Heart right ventricle (tissue), 16 donors: ENCODE data around the gene PCDHGA1. TPM values are rescaled to one million over a fixed set of nuclear protein-coding genes. Genes with fewer than 3 reads are reported as not detected.

Experiments used
- ATAC-seq, 8 donors: fragments of 200-7000 bp; cut with Tn5 transposase; one replicate each; pipeline ENCODE4 v1.9.1; 2020; ENCODE audit warnings: mild to moderate bottlenecking in 8 of 8, moderate library complexity in 8 of 8, moderate number of reproducible peaks in 1 of 8
- DNase-seq, 2 donors: peaks; one replicate each; pipeline ENCODE4 v3.0.0-alpha.2; 2020
- H3K27ac ChIP-seq, 10 donors: fragments of 200-600 bp; sonication (generic) in 2 of 10; one replicate each; pipeline versions ENCODE4 v1.5.0 to v1.8.0; 2020 to 2022; ENCODE audit warnings: mild to moderate bottlenecking in 3 of 10
- H3K27me3 ChIP-seq, 7 donors: fragments of 200-600 bp; one replicate each; pipeline ENCODE4 v1.8.0; 2021 to 2022; ENCODE audit warnings: mild to moderate bottlenecking in 2 of 7
- H3K36me3 ChIP-seq, 9 donors: fragments of 200-600 bp; sonication (generic) in 1 of 9; one replicate each; pipeline versions ENCODE4 v1.5.0 to v1.8.0; 2020 to 2022; ENCODE audit warnings: mild to moderate bottlenecking in 2 of 9
- H3K4me1 ChIP-seq, 9 donors: fragments of 200-600 bp; sonication (generic) in 1 of 9; one replicate each; pipeline versions ENCODE4 v1.5.0 to v1.8.0; 2020 to 2022; ENCODE audit warnings: mild to moderate bottlenecking in 4 of 9
- H3K4me3 ChIP-seq, 10 donors: fragments of 200-600 bp; sonication (generic) in 2 of 10; one replicate each; pipeline versions ENCODE4 v1.5.0 to v1.8.0; 2020 to 2022; ENCODE audit warnings: mild to moderate bottlenecking in 7 of 10, moderate library complexity in 2 of 10
- H3K9me3 ChIP-seq, 11 donors: fragments of 200-600 bp in 10 of 11; sonication (generic) in 2 of 11; one replicate each; pipeline versions ENCODE4 v1.5.0 to v1.8.0; 2013 to 2022; ENCODE audit warnings: mild to moderate bottlenecking in 2 of 11, control low read depth in 1 of 11, moderate library complexity in 1 of 11
- CTCF ChIP-seq, 9 donors: fragments of 200-600 bp; sonication (generic) in 2 of 9; IDR thresholded peaks; one replicate each; pipeline versions ENCODE4 v1.5.0 to v1.8.0; 2021 to 2022; ENCODE audit warnings: antibody characterized with exemption in 9 of 9, mild to moderate bottlenecking in 5 of 9, moderate library complexity in 1 of 9
- WGBS, 2 donors: extraction: QIAGEN DNeasy Blood & Tissue Kit; methylation state at CpG; one replicate each; pipeline ENCODE4 v1.1.7; 2013; ENCODE audit warnings: inconsistent platforms in 1 of 2; 5-methylcytosine and 5-hydroxymethylcytosine counted together
- intact Hi-C, 10 donors: fragments of 100-400 bp; cut with DNase I; formaldehyde crosslinking; loops; one replicate each; pipeline versions ENCODE4 v1.11.1 to v1.14.2; 2022
- polyA plus RNA-seq, 2 donors: library from polyadenylated mRNA; stranded (reverse); fragments of 200-250 nt; gene quantifications; one replicate each; pipeline ENCODE4 v1.2.3, GENCODE V29; 2013
- total RNA-seq, 10 donors: library from RNA; stranded (reverse); fragmentation: NEBNext Ultra II Directional in 3 of 10; extraction: Animal tissue kit (Norgen Biotek cat#: 25700) in 3 of 10; gene quantifications; one replicate each; pipeline versions ENCODE4 v1.2.1 to v1.2.4, GENCODE V29; 2021 to 2023
- donor health status: Arrhythmogenic right ventricular cardiomyopathy.
- donor health status: ischemic (EF 13 %, LVEDD 7.1; RV severe dilation, severe dysfunction).
- donor health status: healthy with polysubstance abuse.
- donor health status: DM: no; HTN: yes; CAD: no.
- donor health status: DM: no; HTN: no; CAD: no.
- donor health status: ischemic (EF 25% LVEDD 6.9; RV normal size, moderate dysfunction).
- donor health status: ischemic (EF 25% LVEDD 5.7; RV mildly dilated, moderate dysfunction).
- donor health status: healthy.
- donor health status: DM: yes; HTN: yes; CAD: no.
- donor health status: Ischemic cardiomyopathy.
- donor health status: ischemic (EF 35%, LVEDD 5.7; RV mildly dilated, moderate dysfunction).
- donor health status: nonischemic (EF 11% LVEDD 7.7; RV severe dilation, severe dysfunction).
- donor health status: DM: yes; HTN: yes; CAD: no.
- donor health status: PGD.
- donor health status: ischemic (EF 29% LVEDD 5.4; RV normal size, mild dysfunction).
- donor health status: nonischemic (EF 23%, LVEDD 6.1; RV moderate dilation, normal function).

Gene PCDHGA1
- total and polyA plus RNA-seq, 12 donors = 0.57 to 5.0 (median 2.6) TPM

- peaks cover 0 to 81% (median 0%) of the 10 kb centered on the region in 7 donors for H3K27me3 ChIP-seq
- ATAC-seq = peak; percentile 80 to 94 (median 88)
- intact Hi-C loops = loop anchor here in 1 of 10 donors (2.0 kb wide), 1 partner anchor 27 kb away; the partner anchor contains the start of gene PCDHGA3
- peaks cover 0 to 36% (median 0%) of the 10 kb centered on the region in 9 donors for H3K36me3 ChIP-seq
- WGBS, 2 donors = 19 to 24% methylated on average over 32 of the region's 32 CpGs
- DNase-seq = no peak
- peak within 1 kb of the TSS in 4 of 10 donors; percentile 21 to 57 (median 44) for H3K27ac ChIP-seq
- peaks cover 0 to 39% (median 0%) of the 10 kb centered on the region in 9 donors for H3K4me1 ChIP-seq
- peak within 1 kb of the TSS in 7 of 10 donors; percentile 6 to 43 (median 37) for H3K4me3 ChIP-seq
- TF ChIP-seq CTCF (IDR thresholded peaks at IDR 0.05) = peak in 7 of 9 donors; percentile 31 to 62 (median 43)
- peaks cover 0 to 100% (median 55%) of the 10 kb centered on the region in 11 donors for H3K9me3 ChIP-seq
Measured at GRCh38 chr5:141369994-141370848, 39.9 kb downstream of the PCDHGA1 start, which contains the start of gene PCDHGB3. PCDHGB3 (plus strand) TSS chr5:141370242; CDS start chr5:141370395, 153 bp downstream.

GRCh38 chr5:141371572-141372475, 41.5 kb downstream of the PCDHGA1 start:
- no peak for TF ChIP-seq CTCF (IDR thresholded peaks at IDR 0.05)
- H3K9me3 ChIP-seq = peaks cover 0 to 99% (median 63%) of the 10 kb centered on the region in 11 donors
- ATAC-seq (peak in 4 of 8 donors; percentile 11 to 67 (median 42)), DNase-seq (no peak)
- WGBS, 2 donors = 32 to 35% methylated on average over 69 of the region's 69 CpGs
- peaks cover 0 to 65% (median 0%) of the 10 kb centered on the region in 7 donors for H3K27me3 ChIP-seq
- H3K27ac ChIP-seq = no peak overlapping the region
- intact Hi-C loops = no loop called here
- no peak overlapping the region for H3K4me3 ChIP-seq
- H3K36me3 ChIP-seq = peaks cover 0 to 28% (median 0%) of the 10 kb centered on the region in 9 donors
- H3K4me1 ChIP-seq = peaks cover 0 to 39% (median 0%) of the 10 kb centered on the region in 9 donors

- Histone ChIP-seq H3K9me3 (peaks cover 0 to 99% (median 64%) of the 10 kb centered on the region in 11 donors), H3K27me3 (peaks cover 0 to 58% (median 0%) of the 10 kb centered on the region in 7 donors), H3K4me3 (peak within 1 kb of the TSS in 8 of 10 donors; percentile 13 to 36 (median 23)), H3K27ac (peak within 1 kb of the TSS in 1 of 10 donors; percentile 8), H3K4me1 (peaks cover 0 to 39% (median 0%) of the 10 kb centered on the region in 9 donors), H3K36me3 (peaks cover 0 to 43% (median 0%) of the 10 kb centered on the region in 9 donors)
- peak in 8 of 9 donors; percentile 20 to 53 (median 43) for TF ChIP-seq CTCF (IDR thresholded peaks at IDR 0.05)
- no peak for DNase-seq
- no peak for ATAC-seq
- WGBS, 2 donors = 25 to 27% methylated on average over 27 of the region's 27 CpGs
- intact Hi-C loops = no loop called here
Measured at GRCh38 chr5:141373673-141374317, 43.5 kb downstream of the PCDHGA1 start, which contains the start of gene PCDHGA6. PCDHGA6 (plus strand) TSS chr5:141373891; CDS start chr5:141374084, 193 bp downstream.
